Endothelial cell of umbilical vein (primary cell): ENCODE measurements around the gene SORL1. TPM values are rescaled to one million over a fixed set of nuclear protein-coding genes. Genes with fewer than 3 reads are reported as not detected.

Experiments used
- BruUV-seq: library from RNA; stranded (reverse); fragments of 400-500 nt; replicated peaks from 2 replicates; lab custom pipeline; 2021; lab: Mats Ljungman, UMichigan
- CTCF ChIA-PET: fragments of 300-600, 350-600 bp; sonication (Branson Sonifier 250); formaldehyde crosslinking; loops from one replicate; lab custom pipeline; 2021; ENCODE audit warnings: antibody characterized with exemption, inconsistent platforms; lab: Charles Lee
- POLR2A ChIA-PET: fragments of 300-600, 350-600 bp; sonication (Branson Sonifier 250); formaldehyde crosslinking; loops from one replicate; lab custom pipeline; 2021; ENCODE audit warnings: antibody characterized with exemption, inconsistent platforms; lab: Charles Lee
- DNase-seq: peaks from one replicate; pipeline ENCODE4 v3.0.0-alpha.2; 2011; ENCODE audit warnings: low read depth, low spot score
- FAIRE-seq: peaks from 2 replicates; lab custom pipeline; 2011; peaks lifted over from hg19 to GRCh38; lab: Jason Lieb, UNC
- H2AFZ ChIP-seq: 2 replicates; pipeline ENCODE4 v1.6.0; 2012; ENCODE audit warnings: low read depth, low read length, control low read depth, inconsistent platforms
- H3K27ac ChIP-seq: 2 replicates; pipeline ENCODE4 v1.5.1; 2011; ENCODE audit warnings: low read depth, mild to moderate bottlenecking, control low read depth, low read length, moderate library complexity; ENCODE audit not compliant: insufficient read depth
- H3K27me3 ChIP-seq, 2 experiments: 2 replicates each; pipeline versions ENCODE4 v1.6.0 to v1.6.1; 2011; ENCODE audit warnings: low read length in 2 of 2, mixed read lengths in 1 of 2; ENCODE audit not compliant: control insufficient read depth in 2 of 2, insufficient read depth in 2 of 2
- H3K36me3 ChIP-seq, 2 experiments: 2 replicates in 1 of 2; 3 replicates in 1 of 2; pipeline ENCODE4 v1.5.1; 2011; ENCODE audit warnings: low read length in 2 of 2, mild to moderate bottlenecking in 1 of 2, moderate library complexity in 1 of 2; ENCODE audit not compliant: control insufficient read depth in 2 of 2, insufficient read depth in 2 of 2; ENCODE audit errors: extremely low read depth in 1 of 2
- H3K4me1 ChIP-seq: 3 replicates; pipeline ENCODE4 v1.5.1; 2011; ENCODE audit warnings: mild to moderate bottlenecking, low read length; ENCODE audit not compliant: control insufficient read depth, insufficient read depth; ENCODE audit errors: extremely low read depth
- H3K4me2 ChIP-seq: 2 replicates; pipeline ENCODE4 v1.6.1; 2011; ENCODE audit warnings: low read length, control low read depth, mixed read lengths; ENCODE audit not compliant: insufficient read depth
- H3K4me3 ChIP-seq, 3 experiments: fragments of 200-600 bp in 1 of 3; sonication (generic), shearing (Covaris generic) in 1 of 3; replicated peaks in 1 of 3; 2 replicates each; pipeline ENCODE4 v1.5.1; 2011 to 2016; ENCODE audit warnings: control low read depth in 3 of 3, low read length in 3 of 3, mild to moderate bottlenecking in 2 of 3, inconsistent platforms in 1 of 3, low read depth in 1 of 3, moderate library complexity in 1 of 3; ENCODE audit not compliant: insufficient read depth in 1 of 3
- H3K79me2 ChIP-seq: 2 replicates; pipeline ENCODE4 v1.6.0; 2012; ENCODE audit warnings: low read length, inconsistent platforms; ENCODE audit not compliant: control insufficient read depth, insufficient read depth
- H3K9ac ChIP-seq: replicated peaks from 2 replicates; pipeline ENCODE3; 2011; ENCODE audit warnings: low read length, control low read depth; ENCODE audit not compliant: insufficient read depth; ENCODE audit errors: extremely low read depth
- H3K9me1 ChIP-seq: replicated peaks from 3 replicates; pipeline ENCODE4 v1.6.0; 2011; ENCODE audit warnings: mild to moderate bottlenecking, low read length; ENCODE audit not compliant: control insufficient read depth, insufficient read depth; ENCODE audit errors: extremely low read depth
- H3K9me3 ChIP-seq: replicated peaks from 2 replicates; pipeline ENCODE4 v1.5.1; 2012; ENCODE audit warnings: low read length, inconsistent platforms; ENCODE audit not compliant: control insufficient read depth, insufficient read depth
- H4K20me1 ChIP-seq: replicated peaks from 2 replicates; pipeline ENCODE3; 2011; ENCODE audit warnings: mild to moderate bottlenecking, low read length; ENCODE audit not compliant: control insufficient read depth, insufficient read depth; ENCODE audit errors: extremely low read depth
- CTCF ChIP-seq, 2 donors: IDR thresholded peaks; 1 replicate in 1 of 2; 2 replicates in 1 of 2; pipeline ENCODE4 v1.5.1; 2011; ENCODE audit warnings: low read length in 2 of 2, mild to moderate bottlenecking in 2 of 2, moderate library complexity in 2 of 2, control low read depth in 1 of 2, inconsistent platforms in 1 of 2, low read depth in 1 of 2; ENCODE audit not compliant: insufficient read depth in 1 of 2; ENCODE audit errors: extremely low read depth in 1 of 2
- EZH2 ChIP-seq: IDR thresholded peaks from 2 replicates; pipeline ENCODE4 v1.6.1; 2012; ENCODE audit warnings: borderline replicate concordance, low read depth, mild to moderate bottlenecking, moderate library complexity, low read length, inconsistent platforms; ENCODE audit not compliant: severe bottlenecking
- FOS ChIP-seq: IDR thresholded peaks from 2 replicates; pipeline ENCODE4 v1.6.1; 2011; ENCODE audit warnings: mild to moderate bottlenecking, low read length, moderate library complexity, borderline replicate concordance; ENCODE audit not compliant: insufficient read depth
- GATA2 ChIP-seq: IDR thresholded peaks from 2 replicates; pipeline ENCODE4 v1.7.0; 2011; ENCODE audit warnings: low read depth, mild to moderate bottlenecking, moderate library complexity, mixed read lengths, low read length; ENCODE audit not compliant: insufficient read length, insufficient read depth
- JUN ChIP-seq: IDR thresholded peaks from 2 replicates; pipeline ENCODE4 v1.6.1; 2011; ENCODE audit warnings: borderline replicate concordance, low read depth; ENCODE audit not compliant: insufficient read length, insufficient read depth
- MYC ChIP-seq: IDR thresholded peaks from one replicate; pipeline ENCODE4 v1.6.1; 2011; ENCODE audit warnings: mild to moderate bottlenecking, low read depth, low read length
- POLR2A ChIP-seq: IDR thresholded peaks from 2 replicates; pipeline ENCODE4 v1.6.1; 2012; ENCODE audit warnings: low read depth, mild to moderate bottlenecking, control low read depth, low read length
- POLR2AphosphoS5 ChIP-seq: IDR thresholded peaks from 2 replicates; pipeline ENCODE4 v1.6.1; 2012; ENCODE audit warnings: low read depth, mild to moderate bottlenecking, control low read depth, low read length, moderate library complexity; ENCODE audit not compliant: insufficient read depth
- dilution Hi-C: fragments of 300-500 bp; cut with MboI; formaldehyde crosslinking; loops from one replicate; pipeline ENCODE4 v1.15.0; 2019; ENCODE audit warnings: low sequenced_read_pairs; ENCODE audit not compliant: extremely low pct_ligation_motif_present
- intact Hi-C: fragments of 100-400 bp; cut with micrococcal nuclease; formaldehyde crosslinking; loops from one replicate; pipeline ENCODE4 v1.10.0; 2022
- polyA plus RNA-seq, 4 experiments: library from polyadenylated mRNA; depleted of rRNA in 3 of 4; stranded (reverse) in 3 of 4; unstranded in 1 of 4; fragments of >200 nt; gene quantifications; 2 replicates each; pipeline versions ENCODE4 v1.2.1 to v1.2.3, GENCODE V29; 2011 to 2012; ENCODE audit warnings: missing spikeins in 1 of 4
- total RNA-seq: library from RNA; stranded (reverse); gene quantifications from 2 replicates; pipeline ENCODE4 v1.2.3, GENCODE V29; 2021
- TF ChIP-seq, protein P1 (sequence below): IDR thresholded peaks from 2 replicates; pipeline ENCODE4 v1.6.1; 2011; ENCODE audit not compliant: insufficient read depth, insufficient read length

Gene SORL1
- total and polyA plus RNA-seq, 2 donors (not counting 3 experiments of a cell fraction or from before 2014, with no cell fraction given): 0.17 to 0.31 TPM

- H3K9ac ChIP-seq: no peak overlapping the region
- DNase-seq: no peak
- H4K20me1 ChIP-seq: no peaks in the 10 kb centered on the region
- intact Hi-C loops (no loop called here), dilution Hi-C loops (no loop called here)
- no peaks in the 10 kb centered on the region for H3K4me1 ChIP-seq
- H3K4me2 ChIP-seq: no peak overlapping the region
- no peaks in the 10 kb centered on the region for H3K9me3 ChIP-seq
- no peaks in the 10 kb centered on the region for H3K27me3 ChIP-seq
- H3K36me3 ChIP-seq: no peaks in the 10 kb centered on the region
- no peak overlapping the region for H2AFZ ChIP-seq
- no peak overlapping the region for H3K27ac ChIP-seq
- H3K79me2 ChIP-seq: no peaks in the 10 kb centered on the region
- POLR2A ChIA-PET: no interaction called here
- CTCF ChIA-PET: no interaction called here
- no peak for TF ChIP-seq JUN
- no peak for TF ChIP-seq POLR2AphosphoS5
- TF ChIP-seq MYC: no peak
- no peak for TF ChIP-seq FOS
- no peak for TF ChIP-seq CTCF (IDR thresholded peaks at IDR 0.05; ENCODE audit: extremely low read depth in 1 of 2, insufficient read depth in 1 of 2, low read depth in 1 of 2, low read length in 2 of 2)
- TF ChIP-seq EZH2: no peak
- TF ChIP-seq POLR2A: no peak
- TF ChIP-seq GATA2: no peak
- TF ChIP-seq, protein P1, sequence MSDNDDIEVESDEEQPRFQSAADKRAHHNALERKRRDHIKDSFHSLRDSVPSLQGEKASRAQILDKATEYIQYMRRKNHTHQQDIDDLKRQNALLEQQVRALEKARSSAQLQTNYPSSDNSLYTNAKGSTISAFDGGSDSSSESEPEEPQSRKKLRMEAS: no peak
- no peaks in the 10 kb centered on the region for H3K9me1 ChIP-seq
- no peak overlapping the region for H3K4me3 ChIP-seq
- BruUV-seq: no TSS peak
- FAIRE-seq: no peak
Observed at GRCh38 chr11:121536126-121536525, 84.0 kb downstream of the SORL1 start.
